Transverse colon (tissue), 4 donors: ENCODE measurements around the gene IPO5.

Source experiments
- POLR2A ChIP-seq: fragments of 450-650 bp; IDR thresholded peaks from one replicate; pipeline ENCODE4 v1.6.1; 2016; ENCODE audit warnings: antibody characterized with exemption, mild to moderate bottlenecking, moderate library complexity
- POLR2AphosphoS5 ChIP-seq, 3 donors: sonication (generic); formaldehyde crosslinking; IDR thresholded peaks; one replicate each; pipeline ENCODE4 v1.6.1; 2016; ENCODE audit warnings: antibody characterized with exemption in 3 of 3
- TF ChIP-seq, protein P1 (sequence below), 5 experiments: fragments of 200-600 bp in 3 of 5; fragments of 450-650 bp in 2 of 5; sonication (generic) in 3 of 5; IDR thresholded peaks; 1 replicate in 2 of 5; 2 replicates in 3 of 5; pipeline ENCODE4 v1.5.1; 2016 to 2017; ENCODE audit warnings: antibody characterized with exemption in 5 of 5, inconsistent platforms in 3 of 5, mild to moderate bottlenecking in 2 of 5, moderate library complexity in 1 of 5

DNA sequence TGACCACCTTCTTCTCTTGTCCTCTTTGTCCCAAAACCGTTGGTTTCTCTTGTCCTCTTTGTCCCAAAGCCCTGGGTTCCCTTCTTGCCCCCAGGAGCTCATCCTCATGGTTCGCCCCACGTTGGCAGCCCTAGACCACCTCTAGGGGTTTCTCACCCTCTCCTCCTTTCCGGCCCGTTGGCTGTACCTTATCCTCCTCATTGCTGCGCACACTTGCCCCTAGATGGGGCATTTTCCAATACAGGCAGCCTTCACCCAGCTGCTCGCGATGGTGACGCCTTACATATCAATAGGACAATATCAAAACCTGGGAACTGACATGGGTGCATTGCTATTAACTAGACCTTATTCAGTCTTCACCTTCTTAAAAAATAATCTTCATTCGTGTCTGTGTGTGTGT lies 86.5 kb downstream of the IPO5 start:
- TF ChIP-seq, protein P1, sequence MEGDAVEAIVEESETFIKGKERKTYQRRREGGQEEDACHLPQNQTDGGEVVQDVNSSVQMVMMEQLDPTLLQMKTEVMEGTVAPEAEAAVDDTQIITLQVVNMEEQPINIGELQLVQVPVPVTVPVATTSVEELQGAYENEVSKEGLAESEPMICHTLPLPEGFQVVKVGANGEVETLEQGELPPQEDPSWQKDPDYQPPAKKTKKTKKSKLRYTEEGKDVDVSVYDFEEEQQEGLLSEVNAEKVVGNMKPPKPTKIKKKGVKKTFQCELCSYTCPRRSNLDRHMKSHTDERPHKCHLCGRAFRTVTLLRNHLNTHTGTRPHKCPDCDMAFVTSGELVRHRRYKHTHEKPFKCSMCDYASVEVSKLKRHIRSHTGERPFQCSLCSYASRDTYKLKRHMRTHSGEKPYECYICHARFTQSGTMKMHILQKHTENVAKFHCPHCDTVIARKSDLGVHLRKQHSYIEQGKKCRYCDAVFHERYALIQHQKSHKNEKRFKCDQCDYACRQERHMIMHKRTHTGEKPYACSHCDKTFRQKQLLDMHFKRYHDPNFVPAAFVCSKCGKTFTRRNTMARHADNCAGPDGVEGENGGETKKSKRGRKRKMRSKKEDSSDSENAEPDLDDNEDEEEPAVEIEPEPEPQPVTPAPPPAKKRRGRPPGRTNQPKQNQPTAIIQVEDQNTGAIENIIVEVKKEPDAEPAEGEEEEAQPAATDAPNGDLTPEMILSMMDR (IDR thresholded peaks at IDR 0.05): no peak
- TF ChIP-seq POLR2AphosphoS5 (IDR thresholded peaks at IDR 0.05) (no peak), POLR2A (no peak)
